A673 (cell line): ENCODE results near the gene CFAP99. TPM values are rescaled to one million over a fixed set of nuclear protein-coding genes. Genes with fewer than 3 reads are reported as not detected.

Experiments used
- BruUV-seq: library from RNA; stranded (reverse); fragments of 400-500 nt; replicated peaks from 2 replicates; lab custom pipeline; 2021; lab: Mats Ljungman, UMichigan
- CTCF ChIA-PET: fragments of 300-600 bp; sonication (Branson Sonifier 250); formaldehyde crosslinking; loops from one replicate; lab custom pipeline; 2022; ENCODE audit warnings: antibody characterized with exemption; lab: Charles Lee
- POLR2A ChIA-PET: fragments of 300-600 bp; sonication (Branson Sonifier 250); formaldehyde crosslinking; loops from one replicate; lab custom pipeline; 2022; ENCODE audit warnings: antibody characterized with exemption; ENCODE audit not compliant: low non-redundant PET; lab: Charles Lee
- DNase-seq: peaks from one replicate; pipeline ENCODE4 v3.0.0-alpha.2; 2015; ENCODE audit warnings: low spot score
- H3K27ac ChIP-seq: fragments of 200-600 bp; sonication (generic); 2 replicates; pipeline ENCODE4 v1.5.1; 2016; ENCODE audit warnings: mixed run types, low read depth, mild to moderate bottlenecking, mixed read lengths, antibody characterized with exemption, low read length; ENCODE audit not compliant: poor library complexity, severe bottlenecking
- H3K27me3 ChIP-seq: fragments of 200-600 bp; sonication (generic); replicated peaks from 2 replicates; pipeline ENCODE4 v1.6.1; 2017; ENCODE audit warnings: mixed run types, low read depth, mild to moderate bottlenecking, mixed read lengths, antibody characterized with exemption, low read length; ENCODE audit not compliant: insufficient read depth, poor library complexity
- H3K36me3 ChIP-seq: fragments of 200-600 bp; sonication (generic); 2 replicates; pipeline ENCODE4 v1.6.1; 2016; ENCODE audit warnings: mixed run types, mild to moderate bottlenecking, mixed read lengths, antibody characterized with exemption, low read length; ENCODE audit not compliant: insufficient read depth, poor library complexity, severe bottlenecking
- H3K4me1 ChIP-seq: fragments of 200-600 bp; sonication (generic); 2 replicates; pipeline ENCODE4 v1.6.1; 2017; ENCODE audit warnings: mixed run types, mild to moderate bottlenecking, mixed read lengths, antibody characterized with exemption, low read length; ENCODE audit not compliant: insufficient read depth, poor library complexity, severe bottlenecking
- H3K4me3 ChIP-seq: fragments of 200-600 bp; sonication (generic); 2 replicates; pipeline ENCODE4 v1.5.1; 2016; ENCODE audit warnings: low read depth, mixed run types, mild to moderate bottlenecking, mixed read lengths, low read length; ENCODE audit not compliant: poor library complexity, severe bottlenecking
- H3K9me3 ChIP-seq: fragments of 200-600 bp; sonication (generic); 2 replicates; pipeline ENCODE4 v1.6.1; 2016; ENCODE audit warnings: mixed run types, low read depth, mild to moderate bottlenecking, mixed read lengths, antibody characterized with exemption, low read length; ENCODE audit not compliant: poor library complexity, severe bottlenecking
- EZH2 ChIP-seq: fragments of 200-600 bp; sonication (generic); IDR thresholded peaks from 2 replicates; pipeline ENCODE4 v1.6.1; 2017; ENCODE audit warnings: borderline replicate concordance, low read depth, mild to moderate bottlenecking, mixed read lengths, antibody characterized with exemption, low read length; ENCODE audit not compliant: poor library complexity, severe bottlenecking
- intact Hi-C: fragments of 100-400 bp; cut with micrococcal nuclease; formaldehyde crosslinking; loops from one replicate; pipeline ENCODE4 v1.10.0; 2022; ENCODE audit not compliant: unreplicated experiment
- total RNA-seq: library from RNA; stranded (reverse); gene quantifications from 2 replicates; pipeline ENCODE4 v1.2.3, GENCODE V29; 2021
- TF ChIP-seq, protein P1 (sequence below): fragments of 300-800, 200-600 bp; sonication (generic); conservative IDR thresholded peaks from 2 replicates; pipeline ENCODE4 v1.5.1; 2017; ENCODE audit warnings: low read depth, mild to moderate bottlenecking, antibody characterized with exemption, low read length, moderate library complexity, mixed read lengths

CFAP99 gene
- total RNA-seq, 1 experiment from 2014 or later = not detected

GRCh38 chr4:2387218-2387617 lies 31.5 kb upstream of the CFAP99 start:
- H3K27me3 ChIP-seq = no peaks in the 10 kb centered on the region
- CTCF ChIA-PET = no interaction called here

GRCh38 chr4:2387829-2388228 lies 30.9 kb upstream of the CFAP99 start:
- no peak overlapping the region for H3K27ac ChIP-seq
- H3K9me3 ChIP-seq = no peaks in the 10 kb centered on the region
- TF ChIP-seq, protein P1, sequence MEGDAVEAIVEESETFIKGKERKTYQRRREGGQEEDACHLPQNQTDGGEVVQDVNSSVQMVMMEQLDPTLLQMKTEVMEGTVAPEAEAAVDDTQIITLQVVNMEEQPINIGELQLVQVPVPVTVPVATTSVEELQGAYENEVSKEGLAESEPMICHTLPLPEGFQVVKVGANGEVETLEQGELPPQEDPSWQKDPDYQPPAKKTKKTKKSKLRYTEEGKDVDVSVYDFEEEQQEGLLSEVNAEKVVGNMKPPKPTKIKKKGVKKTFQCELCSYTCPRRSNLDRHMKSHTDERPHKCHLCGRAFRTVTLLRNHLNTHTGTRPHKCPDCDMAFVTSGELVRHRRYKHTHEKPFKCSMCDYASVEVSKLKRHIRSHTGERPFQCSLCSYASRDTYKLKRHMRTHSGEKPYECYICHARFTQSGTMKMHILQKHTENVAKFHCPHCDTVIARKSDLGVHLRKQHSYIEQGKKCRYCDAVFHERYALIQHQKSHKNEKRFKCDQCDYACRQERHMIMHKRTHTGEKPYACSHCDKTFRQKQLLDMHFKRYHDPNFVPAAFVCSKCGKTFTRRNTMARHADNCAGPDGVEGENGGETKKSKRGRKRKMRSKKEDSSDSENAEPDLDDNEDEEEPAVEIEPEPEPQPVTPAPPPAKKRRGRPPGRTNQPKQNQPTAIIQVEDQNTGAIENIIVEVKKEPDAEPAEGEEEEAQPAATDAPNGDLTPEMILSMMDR = no peak
- TF ChIP-seq EZH2 = no peak
- no peaks in the 10 kb centered on the region for H3K36me3 ChIP-seq
- intact Hi-C loops = no loop called here
- H3K27me3 ChIP-seq = no peaks in the 10 kb centered on the region
- CTCF ChIA-PET = no interaction called here
- no peak overlapping the region for H3K4me3 ChIP-seq
- POLR2A ChIA-PET = no interaction called here
- BruUV-seq = no TSS peak
- H3K4me1 ChIP-seq = peaks cover 23% of the 10 kb centered on the region
- DNase-seq = no peak

More at GRCh38 chr4:2387218-2387617, 31.5 kb upstream of the CFAP99 start:
- Histone ChIP-seq H3K27ac (no peak overlapping the region), H3K4me3 (no peak overlapping the region), H3K9me3 (no peaks in the 10 kb centered on the region), H3K36me3 (no peaks in the 10 kb centered on the region), H3K4me1 (peaks cover 23% of the 10 kb centered on the region)
- DNase-seq = no peak
- POLR2A ChIA-PET = no interaction called here
- TF ChIP-seq EZH2 = no peak
- TF ChIP-seq, protein P1 = no peak
- no TSS peak for BruUV-seq
- intact Hi-C loops = no loop called here

- Histone ChIP-seq H3K4me1 (peaks cover 27% of the 10 kb centered on the region), H3K4me3 (no peak overlapping the region), H3K27ac (no peak overlapping the region), H3K27me3 (no peaks in the 10 kb centered on the region), H3K36me3 (no peaks in the 10 kb centered on the region), H3K9me3 (no peaks in the 10 kb centered on the region)
- TF ChIP-seq, protein P1 = no peak
- no peak for DNase-seq
- intact Hi-C loops = no loop called here
- ChIA-PET CTCF (no interaction called here), POLR2A (no interaction called here)
- BruUV-seq = no TSS peak
Measured at GRCh38 chr4:2388429-2389182, 30.1 kb upstream of the CFAP99 start.
